GM21360 (cell line): ENCODE results near the gene COL8A1.
"Not testable (repeated sequence)": the region's sequence is repeated elsewhere in the genome, so short reads cannot be mapped to it uniquely, and the experiment has no call there.

ENCODE experiments used
- ATAC-seq: cut with Tn5 transposase; IDR thresholded peaks from one replicate; pipeline ENCODE4 v1.9.1; 2021; ENCODE audit warnings: mild to moderate bottlenecking, moderate library complexity; ENCODE audit not compliant: unreplicated experiment

Gene COL8A1

DNA sequence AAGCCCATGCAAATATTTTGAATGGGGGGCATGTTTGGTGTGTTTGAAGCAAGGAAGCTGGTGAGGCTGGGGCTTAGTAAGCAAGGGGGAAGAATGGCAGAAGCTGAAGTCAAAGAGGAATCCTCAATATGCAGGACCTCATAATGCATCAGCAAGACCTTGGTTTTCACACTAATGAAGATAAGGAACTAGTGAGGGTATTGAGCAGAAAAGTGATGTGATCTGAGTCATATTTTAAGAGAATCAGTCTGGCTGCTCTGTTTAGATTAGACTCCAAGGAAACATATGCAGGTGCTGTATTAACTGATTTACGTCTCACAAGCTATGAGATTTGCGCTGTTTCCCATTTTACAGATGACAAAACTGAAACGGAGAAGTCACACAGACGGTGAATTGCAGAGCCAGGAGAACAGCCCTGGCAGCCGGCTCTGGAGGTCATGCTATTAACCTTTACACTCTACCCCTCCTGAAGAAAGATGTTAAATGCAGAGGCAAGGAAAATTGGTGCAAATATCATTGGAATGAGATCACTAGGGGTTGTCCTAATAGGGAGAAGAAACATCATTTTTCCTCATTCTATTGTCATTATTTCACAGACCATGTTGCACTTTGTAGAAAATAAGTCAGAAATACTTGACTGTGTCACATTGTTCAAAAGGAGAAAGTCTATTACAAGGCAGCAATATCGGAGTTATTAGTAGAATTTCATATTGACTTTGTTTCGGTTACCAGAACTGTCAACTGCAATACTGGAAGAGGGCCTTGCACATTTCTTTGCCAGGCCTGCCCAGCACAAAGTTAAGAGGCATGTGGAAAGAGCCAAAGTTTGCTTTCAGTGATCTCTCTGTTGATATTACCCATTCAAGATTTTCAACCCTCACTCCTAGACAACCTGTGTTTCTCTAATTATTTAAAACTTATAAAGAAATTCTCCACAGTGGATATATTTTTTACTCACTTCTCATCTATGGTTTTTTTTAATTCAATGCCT is 64.9 kb downstream of the COL8A1 start:
- ATAC-seq = no peak

DNA sequence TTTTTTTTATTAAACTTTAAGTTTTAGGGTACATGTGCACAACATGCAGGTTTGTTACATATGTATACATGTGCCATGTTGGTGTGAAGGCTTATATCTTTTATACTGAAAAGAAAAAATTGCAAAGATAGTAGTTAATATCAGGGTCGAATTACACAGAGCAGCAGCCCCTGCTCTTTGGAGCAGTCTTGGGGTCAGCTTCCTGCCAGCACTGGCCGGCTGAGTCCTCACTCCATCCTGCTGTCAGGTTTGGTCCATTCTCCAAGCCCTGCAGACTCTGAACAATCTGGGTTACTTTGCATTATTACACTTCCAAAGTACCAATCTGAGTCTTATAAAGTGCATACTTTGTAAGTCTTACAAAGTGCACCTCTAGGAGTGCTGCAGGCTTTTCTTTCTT is 66.0 kb downstream of the COL8A1 start:
- no peak for ATAC-seq

DNA sequence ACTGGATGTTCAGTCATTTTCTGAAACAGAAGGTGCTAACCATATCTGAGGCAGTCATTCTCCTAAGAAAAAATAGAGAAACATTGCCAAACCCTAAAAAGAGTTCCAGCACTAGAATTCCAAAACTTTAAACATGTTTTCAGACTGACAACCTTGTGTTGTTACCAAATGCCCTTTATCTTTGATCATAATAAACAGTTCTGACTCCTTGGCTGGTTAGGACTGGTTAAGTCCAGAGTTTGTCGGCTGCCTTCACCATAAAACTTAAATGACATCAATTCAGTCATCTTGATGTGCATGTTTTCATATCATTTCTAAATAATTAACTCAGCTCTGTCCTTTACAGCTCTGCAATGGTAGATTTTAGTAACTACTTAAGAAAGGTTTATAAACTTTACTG is 68.0 kb downstream of the COL8A1 start:
- ATAC-seq = no peak

DNA sequence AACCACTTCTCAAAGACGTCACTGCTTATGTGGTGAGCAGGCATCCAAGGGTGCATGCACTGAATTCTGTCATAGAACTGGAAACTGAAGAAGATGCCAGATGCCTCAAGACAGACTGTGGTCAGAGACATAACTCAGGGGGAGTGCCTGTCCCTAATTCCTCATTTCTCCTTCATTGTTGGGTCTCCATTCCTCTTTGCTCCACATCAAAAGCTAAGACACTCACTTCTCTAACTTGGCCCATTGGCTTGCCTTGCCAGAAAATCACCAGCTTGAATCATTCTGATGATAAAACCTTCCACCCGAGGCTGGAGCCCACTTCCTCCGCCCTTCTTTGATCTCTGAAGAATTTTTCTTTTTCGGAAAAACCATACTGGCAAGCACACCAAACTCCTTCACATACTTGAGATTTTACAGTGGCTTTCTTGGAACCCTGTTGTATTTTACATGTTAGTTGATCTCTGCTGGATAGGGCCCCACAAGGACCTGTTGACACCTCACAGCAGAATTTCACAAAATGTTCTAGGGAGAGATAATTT is 69.9 kb downstream of the COL8A1 start:
- ATAC-seq = no peak

DNA sequence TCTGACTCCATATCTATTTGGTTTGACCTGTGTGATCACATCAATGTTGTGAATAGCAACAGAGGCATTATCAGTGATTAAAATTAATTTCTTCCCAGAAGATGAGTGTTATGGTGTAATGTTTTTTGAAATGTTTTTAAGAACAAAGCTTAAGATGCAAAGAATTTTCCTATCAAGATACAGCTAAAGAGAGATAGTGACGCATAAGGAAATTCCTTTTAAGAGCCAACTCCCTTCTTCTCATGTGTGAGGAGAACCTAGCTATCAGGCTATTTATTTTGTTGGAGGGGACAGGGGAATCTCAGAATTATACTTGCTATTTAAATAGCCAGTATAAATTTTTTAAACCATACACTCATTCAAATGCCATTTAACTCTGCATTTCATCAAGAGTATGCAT is 71.3 kb downstream of the COL8A1 start:
- no peak for ATAC-seq

DNA sequence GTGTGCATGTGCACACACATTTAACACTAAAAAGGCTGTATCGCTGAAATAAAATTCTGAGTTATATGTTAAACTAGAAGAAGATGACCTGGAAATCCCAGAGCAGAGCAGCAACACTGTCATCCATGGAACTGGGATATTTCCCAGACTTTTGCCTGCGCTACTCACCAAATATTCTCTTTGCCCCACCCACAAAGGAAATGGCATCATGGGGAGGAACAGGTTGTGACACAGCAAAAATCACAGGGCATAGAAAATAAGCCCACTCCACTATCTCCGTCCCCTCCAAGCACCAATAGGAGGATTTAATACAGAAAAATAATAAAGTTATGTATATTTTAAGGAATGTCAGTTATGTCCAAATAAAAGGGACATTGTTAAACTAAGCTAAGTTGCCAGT is 71.7 kb downstream of the COL8A1 start:
- no peak for ATAC-seq

DNA sequence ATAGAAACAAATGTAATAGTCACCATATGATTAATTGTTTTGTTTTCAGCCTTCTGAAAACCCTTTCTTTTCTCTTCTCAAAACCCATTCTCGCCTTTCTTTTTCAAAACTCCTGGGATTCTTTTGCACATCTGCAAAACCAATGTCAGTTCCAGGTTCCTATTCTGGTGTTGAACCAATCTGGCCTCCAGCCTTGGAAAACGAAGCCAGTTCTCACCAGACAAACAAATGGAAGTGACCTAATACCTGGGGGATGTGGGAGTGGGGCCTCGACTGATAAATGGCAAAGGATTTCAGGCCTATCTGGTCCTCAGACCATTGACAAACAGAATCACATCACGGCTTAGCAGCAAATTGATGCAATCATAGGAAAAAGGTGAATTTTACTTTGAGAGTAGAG is 73.0 kb downstream of the COL8A1 start:
- no peak for ATAC-seq

DNA sequence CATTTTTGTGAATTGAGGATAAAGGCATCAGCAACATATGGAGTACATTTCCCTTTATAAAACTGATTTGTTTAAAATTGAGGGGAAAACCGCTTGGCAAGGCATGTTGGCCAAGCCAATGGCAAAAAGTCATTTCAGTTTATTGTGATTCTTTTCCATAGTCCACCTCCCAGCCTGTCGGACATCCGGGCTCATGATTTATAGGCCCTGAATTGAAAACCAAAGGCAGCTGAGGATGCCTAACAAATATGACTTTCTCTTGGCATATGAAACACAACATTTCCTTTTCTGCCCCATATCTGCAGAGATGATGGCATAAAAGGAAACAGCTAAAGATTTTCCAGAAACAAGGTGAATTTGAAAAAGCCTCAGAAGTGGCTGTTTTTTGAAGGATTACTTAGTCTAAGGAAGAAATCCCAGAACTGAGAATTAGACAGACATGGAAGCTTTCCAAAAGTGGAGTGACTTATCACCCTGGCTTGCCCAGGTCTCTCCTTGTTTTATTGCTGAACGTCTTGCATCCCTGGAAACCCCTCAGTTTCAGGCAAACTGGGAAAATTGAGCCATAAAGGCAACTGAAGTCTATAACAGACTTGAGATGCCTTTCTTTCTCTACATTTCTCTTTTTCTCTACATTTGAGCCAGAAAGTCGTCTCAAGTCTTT is 74.0 kb downstream of the COL8A1 start:
- no peak for ATAC-seq

DNA sequence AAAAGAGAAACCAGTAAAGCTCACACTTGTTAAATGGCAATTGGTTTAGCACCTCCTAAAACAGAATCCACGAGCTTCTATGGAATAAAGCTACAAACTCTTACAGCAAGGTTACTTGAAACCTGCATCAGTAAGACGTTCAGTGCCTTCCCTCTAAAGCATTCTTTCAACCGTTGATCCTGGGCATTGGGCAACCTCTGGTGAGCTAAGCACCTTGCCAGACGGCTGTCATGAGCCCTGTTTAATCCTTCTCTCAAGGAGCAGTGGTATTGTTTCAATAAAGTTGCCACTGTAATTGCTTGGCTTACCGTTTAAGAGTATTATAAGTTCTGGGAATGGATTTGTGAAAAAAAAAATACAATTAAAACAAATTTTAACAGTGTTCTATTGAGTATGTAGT is 75.0 kb downstream of the COL8A1 start:
- ATAC-seq = no peak

DNA sequence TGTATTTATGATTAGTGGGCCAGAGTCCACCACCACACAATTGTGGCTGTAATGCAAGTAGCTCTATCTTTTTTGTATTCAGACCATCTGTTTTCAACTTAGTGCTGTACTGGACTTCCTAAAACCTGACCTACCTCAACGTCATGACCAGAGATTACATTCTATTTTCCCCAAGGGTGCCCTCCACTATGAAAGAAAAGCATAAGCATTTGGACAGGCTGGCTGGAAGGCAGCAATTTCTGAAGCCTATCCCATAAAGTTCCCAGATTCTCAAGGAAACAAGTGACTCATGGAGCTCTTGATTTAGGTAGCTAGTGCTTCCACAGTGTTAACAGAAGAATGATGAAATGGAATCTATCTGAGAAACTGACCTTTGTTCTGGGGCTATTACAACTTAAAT is 75.8 kb downstream of the COL8A1 start:
- no peak for ATAC-seq

DNA sequence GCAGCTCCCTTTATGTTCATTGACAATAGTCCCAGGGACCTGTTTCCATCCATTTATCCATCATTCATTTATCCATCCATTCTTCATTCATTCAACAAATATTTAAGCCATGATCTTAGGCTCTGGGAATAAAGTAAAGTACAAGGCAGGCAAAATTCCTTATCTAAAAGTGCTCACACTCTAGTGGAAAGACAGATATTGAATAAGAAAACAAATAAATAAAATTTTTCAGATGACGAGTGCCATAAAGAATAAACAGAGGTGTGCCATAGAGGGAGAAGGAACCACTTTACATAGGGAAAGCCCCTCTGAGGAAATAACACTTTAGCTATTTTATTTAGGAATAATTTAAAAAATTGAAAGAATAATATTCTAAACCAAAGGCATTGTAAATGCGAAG is 76.2 kb downstream of the COL8A1 start:
- no peak for ATAC-seq

DNA sequence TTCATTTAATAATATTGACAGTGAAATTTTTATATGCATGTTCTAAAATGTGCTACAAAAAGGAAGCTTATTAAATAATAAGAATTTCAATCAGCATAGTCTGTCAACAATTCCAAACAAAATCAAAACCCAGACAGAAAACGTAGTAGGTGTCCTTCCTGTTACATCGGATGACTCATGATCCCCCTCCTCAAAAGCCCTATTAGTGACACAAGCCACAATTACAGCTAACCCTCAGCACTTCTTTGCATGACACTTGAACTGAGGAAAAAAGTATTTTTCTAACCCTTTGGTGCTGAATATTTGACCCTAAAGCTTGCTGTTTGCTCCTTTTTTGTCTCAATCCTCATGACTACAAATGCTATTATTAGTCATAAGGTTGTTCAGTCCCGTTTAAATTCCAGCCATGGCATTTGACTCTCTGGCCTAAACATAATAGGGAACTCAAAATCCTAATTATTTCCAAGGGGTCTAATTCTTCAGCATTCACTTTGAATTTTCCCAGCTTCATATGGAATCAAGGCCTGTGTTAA is 78.1 kb downstream of the COL8A1 start:
- no peak for ATAC-seq

DNA sequence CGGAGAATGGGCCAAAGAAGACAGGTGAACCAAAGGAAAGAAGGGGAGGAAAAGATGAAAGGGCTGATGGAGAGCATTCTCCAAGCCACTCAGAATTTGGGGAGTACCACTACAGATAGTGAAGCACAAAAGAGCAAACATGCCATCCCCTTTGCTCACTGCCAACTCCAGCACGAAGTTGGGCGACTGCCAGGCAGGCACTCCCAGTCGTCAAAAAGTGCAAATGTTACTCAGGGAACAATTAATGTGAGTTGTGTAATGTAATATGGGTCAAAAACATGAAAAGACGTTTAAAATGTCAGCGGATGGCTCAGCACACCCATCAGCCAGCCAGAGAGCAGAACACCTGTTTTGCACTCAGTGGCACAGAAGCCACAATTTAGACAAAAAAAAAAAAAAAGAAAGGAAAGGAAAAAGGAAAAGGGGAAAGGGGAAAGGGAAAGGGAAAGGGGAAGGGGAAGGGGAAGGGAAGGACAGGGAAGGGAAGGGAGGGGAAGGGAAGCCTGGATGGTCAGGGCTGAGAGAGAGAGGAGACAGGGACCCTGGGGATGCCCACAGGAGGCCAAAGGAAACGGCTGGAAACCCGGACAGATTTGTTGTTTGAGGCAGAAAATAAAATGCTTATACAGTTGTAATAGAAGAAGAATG is 82.7 kb downstream of the COL8A1 start:
- no peak for ATAC-seq

DNA sequence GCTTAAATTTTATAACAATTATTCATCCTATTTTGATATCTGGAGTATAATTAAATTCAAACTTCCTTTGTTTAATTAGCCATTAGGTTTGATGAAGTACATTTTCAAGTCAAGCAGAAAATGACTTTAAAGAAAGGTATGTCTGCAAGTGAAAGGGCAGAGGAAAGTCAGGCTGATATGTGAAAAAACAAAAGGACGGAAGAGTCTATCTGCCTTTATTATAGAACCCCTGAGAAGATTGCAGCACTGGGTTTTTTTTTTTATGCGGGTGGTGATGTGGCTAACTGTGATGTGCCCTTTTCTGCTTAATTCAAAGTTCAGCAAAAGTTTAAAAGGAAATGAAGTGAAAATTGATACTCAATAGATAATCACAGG is 83.2 kb downstream of the COL8A1 start:
- ATAC-seq = no peak

DNA sequence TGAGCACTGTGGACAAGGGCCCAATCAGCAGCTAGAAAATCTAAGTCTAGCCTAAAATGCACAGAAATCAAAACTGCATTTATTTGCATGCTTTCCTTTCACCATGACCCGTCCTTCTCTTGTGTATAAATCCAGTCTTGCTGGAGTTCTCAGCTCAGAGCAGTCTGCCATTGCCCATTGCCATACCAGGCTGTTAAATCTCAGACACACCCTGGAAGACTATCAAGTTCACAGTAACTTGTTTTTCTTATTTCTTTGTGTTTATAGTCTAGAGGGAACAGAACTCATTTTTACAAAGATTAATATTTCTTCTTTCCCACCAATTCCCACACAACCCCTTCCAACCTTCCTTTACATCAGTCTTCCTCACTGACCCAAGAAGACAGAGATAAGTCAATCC is 85.9 kb downstream of the COL8A1 start:
- ATAC-seq = no peak

DNA sequence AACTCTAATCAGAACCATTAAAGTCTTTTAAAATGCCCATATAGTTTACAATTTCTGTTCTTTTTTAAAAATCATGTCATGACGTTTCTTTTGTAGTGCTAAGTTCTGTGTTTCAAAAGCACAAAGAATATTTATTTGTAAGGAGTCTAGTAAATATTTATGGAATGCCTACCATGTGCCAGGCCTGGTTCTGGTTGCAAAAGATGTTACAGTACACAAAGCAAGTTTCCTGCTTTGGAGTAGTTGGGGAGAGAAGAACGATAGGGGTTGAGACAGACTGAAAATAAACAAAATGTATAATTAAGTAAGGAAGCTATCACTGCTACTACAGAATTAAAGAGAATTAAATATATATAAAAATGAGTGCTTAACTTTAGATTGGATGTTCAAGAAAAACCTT is 92.5 kb downstream of the COL8A1 start:
- no peak for ATAC-seq

DNA sequence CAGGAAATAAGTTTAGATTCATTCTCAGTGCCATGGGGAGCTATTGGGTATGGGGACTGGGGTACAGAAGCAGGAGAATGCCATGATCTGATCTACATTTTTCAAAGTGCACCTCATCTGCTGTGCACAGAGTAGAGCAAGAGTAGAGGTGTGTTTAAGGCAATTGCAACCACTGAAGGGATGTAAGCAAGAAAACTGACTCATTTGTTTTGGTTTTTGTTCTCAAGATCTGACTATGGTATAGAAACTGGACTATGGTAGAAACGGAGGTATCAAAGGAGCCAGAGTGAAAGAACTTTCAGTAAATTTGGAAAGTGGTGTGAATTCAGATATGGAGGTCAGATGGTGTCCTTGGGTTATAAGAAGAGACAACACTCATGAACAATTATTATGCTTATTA is 93.1 kb downstream of the COL8A1 start:
- no peak for ATAC-seq

DNA sequence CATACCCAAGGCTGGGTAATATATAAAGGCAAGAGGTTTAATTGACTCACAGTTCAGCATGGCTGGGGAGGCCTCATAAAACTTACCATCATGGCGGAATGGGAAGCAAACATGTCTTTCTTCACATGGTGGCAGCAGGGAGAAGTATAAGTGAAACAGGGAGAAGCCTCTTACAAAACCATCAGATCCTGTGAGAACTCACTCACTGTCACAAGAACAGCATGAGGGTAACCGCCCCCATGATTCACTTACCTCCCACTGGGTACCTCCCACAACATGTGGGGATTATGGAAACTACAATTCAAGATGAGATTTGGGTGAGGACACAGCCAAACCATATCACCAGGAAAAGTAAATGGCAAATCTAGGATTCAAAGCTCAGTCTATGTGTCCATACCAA is 102.0 kb downstream of the COL8A1 start:
- not testable (repeated sequence) for ATAC-seq

DNA sequence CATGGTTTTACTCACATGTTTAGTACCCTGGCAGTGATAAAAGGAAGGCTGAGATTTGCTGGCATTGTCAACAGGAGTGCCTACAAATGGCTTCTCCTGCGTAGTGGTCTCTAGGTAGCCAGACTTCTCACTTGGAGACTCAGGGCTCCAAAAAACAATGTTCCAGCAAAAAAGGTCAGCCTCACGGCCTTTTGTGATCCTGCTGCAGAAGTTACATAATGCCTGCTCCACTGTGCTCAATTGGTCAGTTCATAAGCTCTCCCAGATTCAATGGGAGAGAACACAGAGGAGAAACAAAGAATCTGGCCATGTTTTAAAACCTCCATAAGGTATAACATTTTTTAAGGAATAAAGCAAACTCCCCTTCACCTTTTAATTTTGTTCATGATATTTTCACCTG is 103.2 kb downstream of the COL8A1 start:
- ATAC-seq = no peak

DNA sequence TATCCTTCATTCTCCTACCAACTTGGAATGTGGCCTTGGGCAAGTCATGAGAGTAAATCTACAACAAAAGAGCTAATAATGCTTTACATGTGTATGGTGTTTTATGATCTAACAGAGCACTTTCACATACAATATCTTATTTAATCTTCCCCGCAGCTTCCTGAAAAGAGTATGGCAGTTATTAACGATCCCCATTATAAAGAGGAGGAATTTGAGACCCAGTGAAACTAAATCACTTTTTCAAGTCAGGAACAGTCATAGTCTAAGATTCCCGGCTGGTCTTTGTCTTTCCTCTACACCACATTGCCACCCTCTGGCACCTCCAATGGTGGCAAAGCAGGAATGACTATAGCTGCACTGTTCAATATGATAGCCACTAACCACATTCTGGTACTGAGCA is 109.5 kb downstream of the COL8A1 start:
- no peak for ATAC-seq

DNA sequence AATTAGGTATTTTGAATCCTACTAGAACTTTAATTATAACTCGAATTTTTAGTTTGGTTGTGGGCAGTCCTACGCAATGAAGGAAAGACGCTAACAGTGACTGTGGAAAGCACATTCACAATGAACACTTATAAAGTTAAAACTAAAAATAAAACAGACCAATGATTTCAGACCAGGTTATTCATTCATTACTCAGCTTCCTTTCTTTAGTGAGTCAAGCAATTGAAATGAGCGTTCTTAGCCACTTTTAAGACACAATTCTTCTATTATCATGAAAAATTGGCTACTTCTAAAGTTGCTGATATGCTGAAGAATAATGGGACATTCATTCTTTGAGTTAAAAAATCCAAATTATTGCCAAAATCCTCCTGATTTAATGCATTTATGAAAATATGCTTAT is 113.3 kb downstream of the COL8A1 start:
- no peak for ATAC-seq
